Right renal pelvis (tissue), 4 donors: ENCODE results near the gene SLC6A18. TPM values are rescaled to one million over a fixed set of nuclear protein-coding genes. Genes with fewer than 3 reads are reported as not detected.
"Not testable (repeated sequence)": the region's sequence is repeated elsewhere in the genome, so short reads cannot be mapped to it uniquely, and the experiment has no call there.

Experiments used
- DNase-seq, 4 donors: peaks; one replicate each; pipeline ENCODE4 v3.0.0-alpha.2; 2013; ENCODE audit warnings: low read depth in 4 of 4, low spot score in 3 of 4, missing footprints in 1 of 4
- polyA plus RNA-seq, 4 donors: library from polyadenylated mRNA; unstranded; fragments of 120-200 nt; gene quantifications; one replicate each; pipeline ENCODE4 v1.2.1, GENCODE V29; 2013; ENCODE audit not compliant: insufficient read length in 4 of 4

The SLC6A18 gene
- polyA plus RNA-seq, 4 donors = 0.24 to 3.9 (median 1.6) TPM

- not testable (repeated sequence) for DNase-seq
These were observed 59.3 kb downstream of the SLC6A18 start for GRCh38 chr5:1284336-1284970.

GRCh38 chr5:1285141-1285540, 60.0 kb downstream of the SLC6A18 start:
- DNase-seq = no peak

- DNase-seq = no peak
These were observed 60.7 kb downstream of the SLC6A18 start for GRCh38 chr5:1285883-1286291.

GRCh38 chr5:1288439-1289335, 63.5 kb downstream of the SLC6A18 start:
- no peak for DNase-seq

- DNase-seq = not testable (repeated sequence)
These were observed 64.4 kb downstream of the SLC6A18 start for GRCh38 chr5:1289559-1289958.

GRCh38 chr5:1290956-1291355, 65.8 kb downstream of the SLC6A18 start:
- DNase-seq = not testable (repeated sequence)

GRCh38 chr5:1291611-1292080, 66.5 kb downstream of the SLC6A18 start:
- DNase-seq = no peak

- DNase-seq = no peak
These were observed 67.0 kb downstream of the SLC6A18 start for GRCh38 chr5:1292139-1292538.

DNA sequence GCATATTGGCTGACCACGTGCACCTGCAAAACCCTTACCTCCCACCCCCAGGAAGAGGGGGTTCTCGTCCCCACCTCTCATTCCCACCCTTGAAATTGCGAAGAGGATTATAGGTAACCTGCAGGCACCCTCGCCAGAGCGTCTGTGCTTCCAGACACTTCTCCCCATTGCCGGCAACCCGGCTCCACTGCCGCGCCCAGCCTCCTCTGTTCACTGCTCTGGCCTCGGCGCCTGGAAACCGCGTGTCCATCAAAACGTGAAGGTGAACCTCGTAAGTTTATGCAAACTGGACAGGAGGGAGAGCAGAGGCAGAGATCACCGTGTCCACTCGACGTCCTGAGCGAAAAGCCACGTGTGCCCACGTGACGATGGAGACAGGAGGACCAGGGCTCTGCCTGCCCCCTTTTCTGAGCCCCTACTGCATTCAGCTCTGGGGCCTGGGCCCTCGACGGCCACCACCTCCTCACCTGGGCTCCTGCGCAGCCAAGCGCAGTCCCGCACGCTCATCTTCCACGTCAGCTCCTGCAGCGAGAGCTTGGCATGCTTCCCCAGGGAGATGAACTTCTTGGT, 67.8 kb downstream of the SLC6A18 start:
- DNase-seq = no peak

DNA sequence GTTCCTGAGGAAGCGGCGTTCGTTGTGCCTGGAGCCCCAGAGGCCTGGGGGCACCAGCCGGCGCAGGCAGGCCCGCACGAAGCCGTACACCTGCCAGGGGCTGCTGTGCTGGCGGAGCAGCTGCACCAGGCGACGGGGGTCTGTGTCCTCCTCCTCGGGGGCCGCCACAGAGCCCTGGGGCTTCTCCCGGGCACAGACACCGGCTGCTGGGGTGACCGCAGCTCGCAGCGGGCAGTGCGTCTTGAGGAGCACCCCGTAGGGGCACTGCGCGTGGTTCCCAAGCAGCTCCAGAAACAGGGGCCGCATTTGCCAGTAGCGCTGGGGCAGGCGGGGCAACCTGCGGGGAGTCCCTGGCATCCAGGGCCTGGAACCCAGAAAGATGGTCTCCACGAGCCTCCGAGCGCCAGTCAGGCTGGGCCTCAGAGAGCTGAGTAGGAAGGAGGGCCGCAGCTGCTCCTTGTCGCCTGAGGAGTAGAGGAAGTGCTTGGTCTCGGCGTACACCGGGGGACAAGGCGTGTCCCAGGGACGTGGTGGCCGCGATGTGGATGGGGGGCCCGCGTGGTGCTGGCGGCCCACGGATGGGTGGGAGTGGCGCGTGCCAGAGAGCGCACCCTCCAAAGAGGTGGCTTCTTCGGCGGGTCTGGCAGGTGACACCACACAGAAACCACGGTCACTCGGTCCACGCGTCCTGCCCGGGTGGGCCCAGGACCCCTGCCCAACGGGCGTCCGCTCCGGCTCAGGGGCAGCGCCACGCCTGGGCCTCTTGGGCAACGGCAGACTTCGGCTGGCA, 68.4 kb downstream of the SLC6A18 start:
- DNase-seq = no peak

- no peak for DNase-seq
These were observed 69.1 kb downstream of the SLC6A18 start for GRCh38 chr5:1294206-1294834.

DNA sequence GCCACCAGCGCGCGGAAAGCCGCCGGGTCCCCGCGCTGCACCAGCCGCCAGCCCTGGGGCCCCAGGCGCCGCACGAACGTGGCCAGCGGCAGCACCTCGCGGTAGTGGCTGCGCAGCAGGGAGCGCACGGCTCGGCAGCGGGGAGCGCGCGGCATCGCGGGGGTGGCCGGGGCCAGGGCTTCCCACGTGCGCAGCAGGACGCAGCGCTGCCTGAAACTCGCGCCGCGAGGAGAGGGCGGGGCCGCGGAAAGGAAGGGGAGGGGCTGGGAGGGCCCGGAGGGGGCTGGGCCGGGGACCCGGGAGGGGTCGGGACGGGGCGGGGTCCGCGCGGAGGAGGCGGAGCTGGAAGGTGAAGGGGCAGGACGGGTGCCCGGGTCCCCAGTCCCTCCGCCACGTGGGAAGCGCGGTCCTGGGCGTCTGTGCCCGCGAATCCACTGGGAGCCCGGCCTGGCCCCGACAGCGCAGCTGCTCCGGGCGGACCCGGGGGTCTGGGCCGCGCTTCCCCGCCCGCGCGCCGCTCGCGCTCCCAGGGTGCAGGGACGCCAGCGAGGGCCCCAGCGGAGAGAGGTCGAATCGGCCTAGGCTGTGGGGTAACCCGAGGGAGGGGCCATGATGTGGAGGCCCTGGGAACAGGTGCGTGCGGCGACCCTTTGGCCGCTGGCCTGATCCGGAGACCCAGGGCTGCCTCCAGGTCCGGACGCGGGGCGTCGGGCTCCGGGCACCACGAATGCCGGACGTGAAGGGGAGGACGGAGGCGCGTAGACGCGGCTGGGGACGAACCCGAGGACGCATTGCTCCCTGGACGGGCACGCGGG, 69.9 kb downstream of the SLC6A18 start, which contains the start of gene TERT:
TERT (minus strand) TSS at position 234 of the 815 bp plus-strand sequence; CDS start at position 155, 79 bp downstream.
- no peak for DNase-seq

GRCh38 chr5:1295650-1296037, 70.5 kb downstream of the SLC6A18 start:
- DNase-seq = no peak

Other genes starting within 250 kb of the SLC6A18 start
- 10 to 100 TPM; 14.7 to 20.8 (median 16.9) TPM for gene NKD2, start 216.6 kb upstream of the SLC6A18 start, polyA plus RNA-seq
- gene SLC12A7, start 113.3 kb upstream of the SLC6A18 start, polyA plus RNA-seq = 10 to 100 TPM; 32.7 to 47.0 (median 33.7) TPM
- gene SLC6A19, start 23.8 kb upstream of the SLC6A18 start, polyA plus RNA-seq = 10 to 100 TPM; 42.2 to 66.0 (median 60.1) TPM
- gene TERT, start 69.7 kb downstream of the SLC6A18 start, polyA plus RNA-seq = under 1 TPM; 0.18 to 0.39 (median 0.23) TPM
- 100 to 1,000 TPM; 116 to 141 (median 125) TPM for gene CLPTM1L, start 119.7 kb downstream of the SLC6A18 start, polyA plus RNA-seq
- under 1 TPM; 0.41 to 0.64 (median 0.62) TPM for gene SLC6A3, start 220.1 kb downstream of the SLC6A18 start, polyA plus RNA-seq